Keratinocyte (primary cell): ENCODE data around the gene ADGRV1.

ENCODE experiments used
- EZH2 ChIP-seq: IDR thresholded peaks from one replicate; pipeline ENCODE4 v1.6.1; 2012; ENCODE audit warnings: inconsistent platforms, mild to moderate bottlenecking, low read length, moderate library complexity
- TF ChIP-seq, protein P1 (sequence below), 3 experiments: IDR thresholded peaks in 1 of 3; conservative IDR thresholded peaks in 1 of 3; optimal IDR thresholded peaks in 1 of 3; 2 replicates in 2 of 3; 3 replicates in 1 of 3; pipeline versions ENCODE3 to v1.5.1; 2011; ENCODE audit warnings: low read length in 3 of 3, mild to moderate bottlenecking in 3 of 3, moderate library complexity in 2 of 3, control low read depth in 1 of 3, inconsistent platforms in 1 of 3; ENCODE audit not compliant: insufficient read depth in 2 of 3; ENCODE audit errors: extremely low read depth in 1 of 3

DNA sequence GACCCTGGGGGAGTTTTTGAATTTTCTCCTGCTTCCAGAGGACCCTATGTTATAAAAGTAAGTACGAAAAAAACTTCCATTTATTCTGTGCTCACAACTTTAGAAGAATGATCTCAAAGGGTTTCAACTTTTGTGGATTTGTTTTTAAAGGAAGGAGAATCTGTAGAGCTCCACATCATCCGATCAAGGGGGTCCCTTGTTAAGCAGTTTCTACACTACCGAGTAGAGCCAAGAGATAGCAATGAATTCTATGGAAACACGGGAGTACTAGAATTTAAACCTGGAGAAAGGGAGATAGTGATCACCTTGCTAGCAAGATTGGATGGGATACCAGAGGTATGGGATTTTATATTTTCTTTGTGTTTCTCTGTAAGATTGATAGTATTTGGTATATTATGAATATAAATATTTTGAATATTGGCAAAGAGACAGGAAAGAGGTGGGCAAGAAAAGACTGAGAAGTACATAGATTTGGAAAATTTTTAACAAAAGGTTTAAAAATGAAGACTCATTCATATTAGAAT lies 84.2 kb downstream of the ADGRV1 start:
- TF ChIP-seq, protein P1, sequence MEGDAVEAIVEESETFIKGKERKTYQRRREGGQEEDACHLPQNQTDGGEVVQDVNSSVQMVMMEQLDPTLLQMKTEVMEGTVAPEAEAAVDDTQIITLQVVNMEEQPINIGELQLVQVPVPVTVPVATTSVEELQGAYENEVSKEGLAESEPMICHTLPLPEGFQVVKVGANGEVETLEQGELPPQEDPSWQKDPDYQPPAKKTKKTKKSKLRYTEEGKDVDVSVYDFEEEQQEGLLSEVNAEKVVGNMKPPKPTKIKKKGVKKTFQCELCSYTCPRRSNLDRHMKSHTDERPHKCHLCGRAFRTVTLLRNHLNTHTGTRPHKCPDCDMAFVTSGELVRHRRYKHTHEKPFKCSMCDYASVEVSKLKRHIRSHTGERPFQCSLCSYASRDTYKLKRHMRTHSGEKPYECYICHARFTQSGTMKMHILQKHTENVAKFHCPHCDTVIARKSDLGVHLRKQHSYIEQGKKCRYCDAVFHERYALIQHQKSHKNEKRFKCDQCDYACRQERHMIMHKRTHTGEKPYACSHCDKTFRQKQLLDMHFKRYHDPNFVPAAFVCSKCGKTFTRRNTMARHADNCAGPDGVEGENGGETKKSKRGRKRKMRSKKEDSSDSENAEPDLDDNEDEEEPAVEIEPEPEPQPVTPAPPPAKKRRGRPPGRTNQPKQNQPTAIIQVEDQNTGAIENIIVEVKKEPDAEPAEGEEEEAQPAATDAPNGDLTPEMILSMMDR (optimal IDR thresholded peaks at IDR 0.05 in 1 of 3, IDR thresholded peaks at IDR 0.05 in 1 of 3, conservative IDR thresholded peaks at IDR 0.05 in 1 of 3; ENCODE audit: extremely low read depth in 1 of 3, insufficient read depth in 2 of 3, low read length in 3 of 3) = no peak
- TF ChIP-seq EZH2 = no peak
